K562 (cell line): Measurements from ENCODE around the gene NRCAM. TPM values are rescaled to one million over a fixed set of nuclear protein-coding genes. Genes with fewer than 3 reads are reported as not detected.

Source experiments
- ATAC-seq: fragments of 200-7000 bp; cut with Tn5 transposase; 3 replicates; pipeline ENCODE4 v1.9.1; 2020; ENCODE audit warnings: moderate library complexity
- BruUV-seq: library from RNA; stranded (reverse); fragments of 400-500 nt; replicated peaks from 2 replicates; lab custom pipeline; 2021; lab: Mats Ljungman, UMichigan
- CTCF ChIA-PET: fragments of 300-600 bp; formaldehyde crosslinking; extraction: SDS; loops from one replicate; lab custom pipeline; 2021; ENCODE audit warnings: low intra/inter-chr PET ratio; lab: Yijun Ruan, JAX
- POLR2A ChIA-PET: fragments of 300-600, 350-650 bp; sonication (Branson Sonifier 250); formaldehyde crosslinking; extraction: SDS; loops from one replicate; lab custom pipeline; 2021; ENCODE audit warnings: antibody characterized with exemption, inconsistent platforms; lab: Yijun Ruan, JAX
- DNase-seq, 4 experiments: peaks; one replicate each; pipeline versions ENCODE4 v3.0.0 to v3.0.0-alpha.2; 2011 to 2018; ENCODE audit warnings: low spot score in 3 of 4, mixed read lengths in 3 of 4; ENCODE audit errors: extremely low read depth in 1 of 4
- FAIRE-seq: peaks from 2 replicates; lab custom pipeline; 2011; peaks lifted over from hg19 to GRCh38; lab: Jason Lieb, UNC
- H2AFZ ChIP-seq: 2 replicates; pipeline ENCODE4 v1.6.0; 2011; ENCODE audit warnings: low read depth, low read length, control low read depth, inconsistent platforms
- H3K27ac ChIP-seq: fragments of 200-600 bp; 3 replicates; pipeline ENCODE4 v1.8.0; 2011; ENCODE audit warnings: low read depth, mild to moderate bottlenecking, control low read depth, inconsistent platforms, low read length, moderate library complexity, mixed read lengths; ENCODE audit errors: extremely low read depth
- H3K27me3 ChIP-seq, 2 experiments: fragments of 300-600 bp in 1 of 2; 2 replicates in 1 of 2; 3 replicates in 1 of 2; pipeline versions ENCODE4 v1.6.0 to v1.8.0; 2011; ENCODE audit warnings: inconsistent platforms in 2 of 2, low read length in 2 of 2, mild to moderate bottlenecking in 1 of 2, mixed read lengths in 1 of 2, moderate library complexity in 1 of 2; ENCODE audit not compliant: control insufficient read depth in 2 of 2, insufficient read depth in 2 of 2
- H3K36me3 ChIP-seq: fragments of 300-600 bp; 3 replicates; pipeline ENCODE4 v1.8.0; 2011; ENCODE audit warnings: mild to moderate bottlenecking, low read length, inconsistent platforms; ENCODE audit not compliant: control insufficient read depth, insufficient read depth
- H3K4me1 ChIP-seq, 2 experiments: fragments of 200-600 bp in 1 of 2; replicated peaks in 1 of 2; 2 replicates in 1 of 2; 3 replicates in 1 of 2; pipeline versions ENCODE4 v1.5.1 to v1.8.0; 2011; ENCODE audit warnings: inconsistent platforms in 2 of 2, low read length in 2 of 2, mild to moderate bottlenecking in 1 of 2, mixed read lengths in 1 of 2, moderate library complexity in 1 of 2; ENCODE audit not compliant: control insufficient read depth in 2 of 2, insufficient read depth in 2 of 2
- H3K4me2 ChIP-seq: 2 replicates; pipeline ENCODE4 v1.6.1; 2011; ENCODE audit warnings: low read length, control low read depth, inconsistent platforms, mixed read lengths; ENCODE audit not compliant: insufficient read depth
- H3K4me3 ChIP-seq: fragments of 200-600 bp; sonication (generic), shearing (Covaris generic); 2 replicates; pipeline ENCODE4 v1.5.1; 2016; ENCODE audit warnings: control low read depth, inconsistent platforms
- H3K79me2 ChIP-seq: fragments of 200-600 bp; 3 replicates; pipeline ENCODE4 v1.8.0; 2011; ENCODE audit warnings: low read length, inconsistent platforms; ENCODE audit not compliant: control insufficient read depth, insufficient read depth
- H3K9ac ChIP-seq, 2 experiments: 2 replicates each; pipeline versions ENCODE4 v1.6.0 to v1.6.1; 2011; ENCODE audit warnings: low read depth in 2 of 2, low read length in 2 of 2, control low read depth in 1 of 2, inconsistent platforms in 1 of 2, mild to moderate bottlenecking in 1 of 2, mixed read lengths in 1 of 2; ENCODE audit not compliant: insufficient read depth in 1 of 2
- H3K9me1 ChIP-seq: one replicate; pipeline ENCODE4 v1.6.0; 2011; ENCODE audit warnings: inconsistent platforms, mild to moderate bottlenecking, low read length, moderate library complexity; ENCODE audit not compliant: control insufficient read depth, insufficient read depth
- H3K9me3 ChIP-seq: replicated peaks from 2 replicates; pipeline ENCODE4 v1.5.1; 2011; ENCODE audit warnings: low read depth, low read length, inconsistent platforms; ENCODE audit not compliant: control insufficient read depth, insufficient read depth
- H4K20me1 ChIP-seq: replicated peaks from 2 replicates; pipeline ENCODE4 v1.6.1; 2011; ENCODE audit warnings: low read length, inconsistent platforms, mixed read lengths; ENCODE audit not compliant: control insufficient read depth, insufficient read depth
- CREB3L1 ChIP-seq: fragments of 450-650 bp; IDR thresholded peaks from 2 replicates; pipeline ENCODE4 v1.6.1; 2014; ENCODE audit warnings: low read depth, mild to moderate bottlenecking, moderate library complexity, borderline replicate concordance
- ETV1 ChIP-seq: fragments of 450-650 bp; conservative IDR thresholded peaks from 2 replicates; pipeline ENCODE4 v1.6.1; 2016; ENCODE audit warnings: missing genetic modification characterization, control low read depth, low read depth, missing compliant biosample characterization
- IRF9 ChIP-seq: fragments of 450-650 bp; IDR thresholded peaks from 2 replicates; pipeline ENCODE4 v1.6.1; 2016; ENCODE audit warnings: missing biosample characterization, missing genetic modification characterization
- MXI1 ChIP-seq: IDR thresholded peaks from 2 replicates; pipeline ENCODE4 v1.6.1; 2011; ENCODE audit warnings: low read depth, mild to moderate bottlenecking, improper control_type of control experiment, low read length
- NFIX ChIP-seq: fragments of 250-450 bp; sonication (Bioruptor Pico); IDR thresholded peaks from 2 replicates; pipeline ENCODE4 v1.4.0; 2020; ENCODE audit warnings: low read depth, mild to moderate bottlenecking, moderate library complexity
- RUNX1 ChIP-seq: sonication (generic); IDR thresholded peaks from 2 replicates; pipeline ENCODE4 v1.6.1; 2016; ENCODE audit warnings: antibody characterized with exemption, low read depth
- SETDB1 ChIP-seq: IDR thresholded peaks from one replicate; pipeline ENCODE4 v1.6.1; 2012; ENCODE audit warnings: low read length, control low read depth, inconsistent platforms
- ZNF347 ChIP-seq: fragments of 450-650 bp; formaldehyde crosslinking; IDR thresholded peaks from 2 replicates; pipeline ENCODE4 v1.4.0; 2020; ENCODE audit warnings: low read depth, mild to moderate bottlenecking, moderate library complexity
- WGBS: fragments of 100-300 bp; shearing (Covaris generic); methylation state at CpG from one replicate; pipeline ENCODE4 v1.1.6; 2016; ENCODE audit warnings: low coverage, mixed read lengths; ENCODE audit not compliant: insufficient coverage; ENCODE audit errors: missing lambda C conversion rate; 5-methylcytosine and 5-hydroxymethylcytosine counted together
- in situ Hi-C: fragments of 300-500 bp; cut with MboI; formaldehyde crosslinking; loops from 4 replicates; pipeline ENCODE4 v1.15.0; 2018; ENCODE audit warnings: inconsistent platforms, mixed read lengths
- intact Hi-C: fragments of 100-400 bp; cut with micrococcal nuclease; formaldehyde crosslinking; loops from 2 replicates; pipeline ENCODE4 v1.14.2; 2022
- polyA plus RNA-seq, 8 experiments: library from polyadenylated mRNA; depleted of rRNA in 4 of 8; stranded (reverse) in 5 of 8; unstranded in 3 of 8; fragments of >200 nt; fragmentation: Nextera tagmentation in 2 of 8; fragmentation: Illumina TruSeq in 1 of 8; extraction: Ambion mirVana in 2 of 8; extraction: Trizol in 1 of 8; gene quantifications; 2 replicates each; pipeline versions ENCODE4 v1.2.1 to v1.2.3, GENCODE V29; 2011 to 2014; ENCODE audit warnings: inconsistent platforms in 1 of 8, missing spikeins in 1 of 8
- total RNA-seq, 7 experiments: library from RNA; depleted of rRNA in 6 of 7; stranded (reverse); fragments of >200 nt in 6 of 7; fragmentation: Illumina TruSeq in 2 of 7; extraction: Trizol in 2 of 7; gene quantifications; 2 replicates each; pipeline versions ENCODE4 v1.2.1 to v1.2.3, GENCODE V29; 2011 to 2021; ENCODE audit warnings: low replicate concordance in 1 of 7
- TF ChIP-seq, protein P1 (sequence below): fragments of 250-450 bp; sonication (Bioruptor Pico); IDR thresholded peaks from 2 replicates; pipeline ENCODE4 v1.5.0; 2020; ENCODE audit warnings: mild to moderate bottlenecking, borderline replicate concordance
- TF ChIP-seq, protein P2 (sequence below): sonication (generic); formaldehyde crosslinking; IDR thresholded peaks from 2 replicates; pipeline ENCODE4 v1.5.0; 2020; ENCODE audit warnings: missing genetic modification reagents
- TF ChIP-seq, protein P3 (sequence below): fragments of 450-650 bp; IDR thresholded peaks from 2 replicates; pipeline ENCODE4 v1.6.1; 2017; ENCODE audit warnings: antibody characterized with exemption, mild to moderate bottlenecking

NRCAM gene
- total and polyA plus RNA-seq, 9 of the 15 experiments (the other 6 are each of a cell fraction or from before 2014, with no cell fraction given), result 0.03 to 0.54 (median 0.12) TPM; not detected in 1

GRCh38 chr7:108382932-108383331 lies 73.3 kb downstream of the NRCAM start:
- no peaks in the 10 kb centered on the region for H3K9me3 ChIP-seq
- H3K4me2 ChIP-seq, result no peak overlapping the region
- H4K20me1 ChIP-seq, result no peaks in the 10 kb centered on the region
- H2AFZ ChIP-seq, result no peak overlapping the region
- peaks cover 2 to 9% of the 10 kb centered on the region in 2 experiments; a peak in 2 of 5 replicates for H3K27me3 ChIP-seq
- ChIA-PET POLR2A (interaction anchor here (0.7 kb wide), 1 partner anchor 218 kb away, joined by 3 read pairs; no protein-coding TSS in a partner anchor), CTCF (no interaction called here)
- H3K9ac ChIP-seq, result no peak overlapping the region
- H3K79me2 ChIP-seq, result no peaks in the 10 kb centered on the region
- H3K36me3 ChIP-seq, result no peaks in the 10 kb centered on the region
- H3K4me3 ChIP-seq, result no peak overlapping the region
- no peak for ATAC-seq
- 13% methylated on average over 1 of the region's 1 CpG for WGBS
- no peaks in the 10 kb centered on the region for H3K4me1 ChIP-seq
- no peaks in the 10 kb centered on the region for H3K9me1 ChIP-seq
- in situ Hi-C loops (no loop called here), intact Hi-C loops (loop anchor here (10.0 kb wide), 1 partner anchor 112 kb away; no protein-coding TSS in a partner anchor)
- no TSS peak for BruUV-seq
- H3K27ac ChIP-seq, result no peak overlapping the region
- DNase-seq, result no peak
- no peak for FAIRE-seq
- no peak for TF ChIP-seq MXI1
- no peak for TF ChIP-seq CREB3L1
- TF ChIP-seq IRF9 (tag), result no peak
- no peak for TF ChIP-seq SETDB1
- TF ChIP-seq, protein P1, sequence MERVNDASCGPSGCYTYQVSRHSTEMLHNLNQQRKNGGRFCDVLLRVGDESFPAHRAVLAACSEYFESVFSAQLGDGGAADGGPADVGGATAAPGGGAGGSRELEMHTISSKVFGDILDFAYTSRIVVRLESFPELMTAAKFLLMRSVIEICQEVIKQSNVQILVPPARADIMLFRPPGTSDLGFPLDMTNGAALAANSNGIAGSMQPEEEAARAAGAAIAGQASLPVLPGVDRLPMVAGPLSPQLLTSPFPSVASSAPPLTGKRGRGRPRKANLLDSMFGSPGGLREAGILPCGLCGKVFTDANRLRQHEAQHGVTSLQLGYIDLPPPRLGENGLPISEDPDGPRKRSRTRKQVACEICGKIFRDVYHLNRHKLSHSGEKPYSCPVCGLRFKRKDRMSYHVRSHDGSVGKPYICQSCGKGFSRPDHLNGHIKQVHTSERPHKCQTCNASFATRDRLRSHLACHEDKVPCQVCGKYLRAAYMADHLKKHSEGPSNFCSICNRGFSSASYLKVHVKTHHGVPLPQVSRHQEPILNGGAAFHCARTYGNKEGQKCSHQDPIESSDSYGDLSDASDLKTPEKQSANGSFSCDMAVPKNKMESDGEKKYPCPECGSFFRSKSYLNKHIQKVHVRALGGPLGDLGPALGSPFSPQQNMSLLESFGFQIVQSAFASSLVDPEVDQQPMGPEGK (CRISPR knock-in tag), result no peak
- no peak for TF ChIP-seq RUNX1
- no peak for TF ChIP-seq ETV1
- TF ChIP-seq ZNF347 (CRISPR knock-in tag), result no peak
- no peak for TF ChIP-seq NFIX (CRISPR knock-in tag)
- TF ChIP-seq, protein P2, sequence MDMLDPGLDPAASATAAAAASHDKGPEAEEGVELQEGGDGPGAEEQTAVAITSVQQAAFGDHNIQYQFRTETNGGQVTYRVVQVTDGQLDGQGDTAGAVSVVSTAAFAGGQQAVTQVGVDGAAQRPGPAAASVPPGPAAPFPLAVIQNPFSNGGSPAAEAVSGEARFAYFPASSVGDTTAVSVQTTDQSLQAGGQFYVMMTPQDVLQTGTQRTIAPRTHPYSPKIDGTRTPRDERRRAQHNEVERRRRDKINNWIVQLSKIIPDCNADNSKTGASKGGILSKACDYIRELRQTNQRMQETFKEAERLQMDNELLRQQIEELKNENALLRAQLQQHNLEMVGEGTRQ, result no peak
- TF ChIP-seq, protein P3, sequence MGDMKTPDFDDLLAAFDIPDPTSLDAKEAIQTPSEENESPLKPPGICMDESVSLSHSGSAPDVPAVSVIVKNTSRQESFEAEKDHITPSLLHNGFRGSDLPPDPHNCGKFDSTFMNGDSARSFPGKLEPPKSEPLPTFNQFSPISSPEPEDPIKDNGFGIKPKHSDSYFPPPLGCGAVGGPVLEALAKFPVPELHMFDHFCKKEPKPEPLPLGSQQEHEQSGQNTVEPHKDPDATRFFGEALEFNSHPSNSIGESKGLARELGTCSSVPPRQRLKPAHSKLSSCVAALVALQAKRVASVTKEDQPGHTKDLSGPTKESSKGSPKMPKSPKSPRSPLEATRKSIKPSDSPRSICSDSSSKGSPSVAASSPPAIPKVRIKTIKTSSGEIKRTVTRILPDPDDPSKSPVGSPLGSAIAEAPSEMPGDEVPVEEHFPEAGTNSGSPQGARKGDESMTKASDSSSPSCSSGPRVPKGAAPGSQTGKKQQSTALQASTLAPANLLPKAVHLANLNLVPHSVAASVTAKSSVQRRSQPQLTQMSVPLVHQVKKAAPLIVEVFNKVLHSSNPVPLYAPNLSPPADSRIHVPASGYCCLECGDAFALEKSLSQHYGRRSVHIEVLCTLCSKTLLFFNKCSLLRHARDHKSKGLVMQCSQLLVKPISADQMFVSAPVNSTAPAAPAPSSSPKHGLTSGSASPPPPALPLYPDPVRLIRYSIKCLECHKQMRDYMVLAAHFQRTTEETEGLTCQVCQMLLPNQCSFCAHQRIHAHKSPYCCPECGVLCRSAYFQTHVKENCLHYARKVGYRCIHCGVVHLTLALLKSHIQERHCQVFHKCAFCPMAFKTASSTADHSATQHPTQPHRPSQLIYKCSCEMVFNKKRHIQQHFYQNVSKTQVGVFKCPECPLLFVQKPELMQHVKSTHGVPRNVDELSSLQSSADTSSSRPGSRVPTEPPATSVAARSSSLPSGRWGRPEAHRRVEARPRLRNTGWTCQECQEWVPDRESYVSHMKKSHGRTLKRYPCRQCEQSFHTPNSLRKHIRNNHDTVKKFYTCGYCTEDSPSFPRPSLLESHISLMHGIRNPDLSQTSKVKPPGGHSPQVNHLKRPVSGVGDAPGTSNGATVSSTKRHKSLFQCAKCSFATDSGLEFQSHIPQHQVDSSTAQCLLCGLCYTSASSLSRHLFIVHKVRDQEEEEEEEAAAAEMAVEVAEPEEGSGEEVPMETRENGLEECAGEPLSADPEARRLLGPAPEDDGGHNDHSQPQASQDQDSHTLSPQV, result no peak
